Duodenal mucosa (tissue), 2 donors: Measurements from ENCODE around the gene VPS37B.

ENCODE experiments used
- H3K27ac ChIP-seq: one replicate; pipeline ENCODE4 v1.7.0; 2013; ENCODE audit warnings: low read depth, low read length
- H3K27me3 ChIP-seq, 2 donors: one replicate each; pipeline ENCODE4 v1.7.0; 2013; ENCODE audit warnings: low read length in 2 of 2, control low read depth in 1 of 2; ENCODE audit not compliant: insufficient read depth in 2 of 2, control insufficient read depth in 1 of 2
- H3K36me3 ChIP-seq, 2 donors: one replicate each; pipeline ENCODE4 v1.7.0; 2013; ENCODE audit warnings: low read length in 2 of 2, control low read depth in 1 of 2; ENCODE audit not compliant: insufficient read depth in 2 of 2, control insufficient read depth in 1 of 2
- H3K4me1 ChIP-seq, 2 donors: one replicate each; pipeline ENCODE4 v1.7.0; 2013; ENCODE audit warnings: low read length in 2 of 2, control low read depth in 1 of 2; ENCODE audit not compliant: insufficient read depth in 2 of 2, control insufficient read depth in 1 of 2
- H3K4me3 ChIP-seq, 2 donors: one replicate each; pipeline ENCODE4 v1.7.0; 2013; ENCODE audit warnings: low read length in 2 of 2, low read depth in 1 of 2
- H3K9ac ChIP-seq, 2 donors: one replicate each; pipeline ENCODE4 v1.7.0; 2013; ENCODE audit warnings: low read length in 2 of 2, low read depth in 1 of 2
- H3K9me3 ChIP-seq, 2 donors: one replicate each; pipeline ENCODE4 v1.7.0; 2013; ENCODE audit warnings: low read length in 2 of 2, control low read depth in 1 of 2; ENCODE audit not compliant: control insufficient read depth in 1 of 2

The VPS37B gene

DNA sequence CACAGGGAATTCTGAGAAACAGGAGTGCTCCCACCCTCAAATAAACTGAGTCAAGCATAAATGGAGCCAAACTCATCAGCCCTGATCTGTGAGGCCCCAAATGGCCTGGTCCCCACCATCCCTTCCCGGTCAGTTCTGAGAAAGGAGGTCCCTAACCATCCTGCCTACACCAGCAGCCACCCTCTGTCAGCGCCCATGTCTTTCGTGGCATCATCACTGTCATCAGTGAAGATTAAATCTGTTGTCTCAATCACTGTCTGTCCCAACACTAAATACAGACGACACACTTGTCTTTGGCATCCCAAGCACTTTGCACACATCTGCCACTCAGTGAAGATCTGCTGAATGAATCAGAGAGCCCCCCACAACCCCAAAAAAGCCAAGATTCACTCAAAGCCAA lies 22.4 kb downstream of the VPS37B start:
- H3K9me3 ChIP-seq: no peaks in the 10 kb centered on the region
- H3K9ac ChIP-seq: no peak overlapping the region
- H3K4me1 ChIP-seq: peaks cover 50 to 52% of the 10 kb centered on the region in 2 donors
- no peak overlapping the region for H3K4me3 ChIP-seq
- H3K27ac ChIP-seq: no peak overlapping the region
- H3K36me3 ChIP-seq: peaks cover 15 to 28% of the 10 kb centered on the region in 2 donors
- no peaks in the 10 kb centered on the region for H3K27me3 ChIP-seq

DNA sequence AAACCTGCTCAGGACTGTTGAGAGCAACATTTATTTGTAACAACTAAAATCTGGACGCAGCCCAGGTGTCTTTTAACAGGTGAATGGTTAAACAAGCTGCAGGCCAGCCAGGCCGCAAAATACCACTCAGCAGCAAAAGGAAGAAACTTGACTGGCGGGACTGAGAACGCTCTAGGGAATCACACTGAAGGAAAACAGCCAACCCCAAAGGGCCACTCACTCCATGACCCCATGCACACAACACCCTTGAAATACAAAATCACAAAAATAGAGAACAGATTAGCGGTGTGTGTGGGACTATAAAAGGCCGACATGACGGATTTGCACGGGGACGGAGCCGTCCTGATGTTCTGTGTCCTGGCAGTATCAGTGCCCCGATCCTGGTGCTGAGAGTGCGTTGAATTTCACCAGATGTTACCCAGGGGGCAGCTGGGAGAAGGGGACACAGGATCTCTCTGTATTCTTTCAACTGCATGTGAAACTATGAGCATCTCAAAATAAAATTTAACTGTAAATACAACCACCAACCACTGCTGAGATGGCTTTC lies 23.0 kb downstream of the VPS37B start:
- Histone ChIP-seq H3K4me1 (peaks cover 56 to 58% of the 10 kb centered on the region in 2 donors), H3K9ac (peak overlapping the region; percentile 5 to 66), H3K36me3 (peaks cover 15 to 34% of the 10 kb centered on the region in 2 donors), H3K4me3 (no peak overlapping the region), H3K27me3 (no peaks in the 10 kb centered on the region), H3K27ac (no peak overlapping the region), H3K9me3 (no peaks in the 10 kb centered on the region)

DNA sequence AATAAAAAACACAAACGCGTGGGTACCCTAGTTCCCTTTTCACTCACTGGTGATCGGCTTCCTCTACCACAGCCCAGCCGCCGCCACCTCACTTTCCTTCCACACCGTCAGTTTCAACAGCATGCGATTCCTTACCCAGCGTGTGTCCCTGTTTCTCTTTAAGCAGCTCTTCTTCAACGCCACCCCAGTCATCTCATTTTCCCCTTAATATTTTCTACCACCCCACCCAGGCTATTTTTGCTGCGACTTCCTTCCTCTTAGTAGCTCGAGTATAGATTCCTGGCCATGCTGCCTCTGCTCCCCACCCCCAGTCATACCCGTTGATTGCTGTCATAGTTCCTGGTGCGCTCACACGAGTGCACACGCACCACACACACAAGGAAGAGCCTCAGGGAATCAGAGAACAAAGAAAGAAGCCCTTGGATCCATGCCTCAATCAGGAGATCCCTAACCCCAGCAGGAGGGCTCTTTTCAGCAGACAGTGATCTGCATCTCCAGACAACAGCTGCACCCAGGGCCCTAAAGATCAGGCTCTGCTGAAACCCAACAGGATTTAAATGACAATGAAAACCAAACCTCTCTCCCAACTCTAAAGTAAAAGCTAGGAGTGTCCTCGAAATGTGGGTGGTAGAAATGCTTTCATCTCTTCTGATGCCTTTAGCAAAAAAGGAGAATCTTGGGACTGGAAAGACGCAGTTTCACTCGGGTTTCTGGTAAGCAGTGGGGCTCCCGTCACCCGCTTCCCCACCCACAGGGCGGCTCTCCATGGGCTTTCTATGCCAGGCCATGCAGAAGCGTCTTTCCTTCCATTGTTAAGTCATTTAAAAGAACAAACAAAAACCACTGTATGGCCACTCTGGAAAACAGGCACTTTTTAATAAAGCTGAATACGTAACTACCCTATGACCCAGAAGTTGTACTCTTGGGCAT lies 23.8 kb downstream of the VPS37B start:
- H3K9ac ChIP-seq: peak overlapping the region; percentile 34 to 66
- peak overlapping the region; percentile 61 for H3K27ac ChIP-seq
- peaks cover 62 to 63% of the 10 kb centered on the region in 2 donors for H3K4me1 ChIP-seq
- no peaks in the 10 kb centered on the region for H3K9me3 ChIP-seq
- peak overlapping the region; percentile 53 to 70 for H3K4me3 ChIP-seq
- no peaks in the 10 kb centered on the region for H3K27me3 ChIP-seq
- peaks cover 15 to 41% of the 10 kb centered on the region in 2 donors for H3K36me3 ChIP-seq

DNA sequence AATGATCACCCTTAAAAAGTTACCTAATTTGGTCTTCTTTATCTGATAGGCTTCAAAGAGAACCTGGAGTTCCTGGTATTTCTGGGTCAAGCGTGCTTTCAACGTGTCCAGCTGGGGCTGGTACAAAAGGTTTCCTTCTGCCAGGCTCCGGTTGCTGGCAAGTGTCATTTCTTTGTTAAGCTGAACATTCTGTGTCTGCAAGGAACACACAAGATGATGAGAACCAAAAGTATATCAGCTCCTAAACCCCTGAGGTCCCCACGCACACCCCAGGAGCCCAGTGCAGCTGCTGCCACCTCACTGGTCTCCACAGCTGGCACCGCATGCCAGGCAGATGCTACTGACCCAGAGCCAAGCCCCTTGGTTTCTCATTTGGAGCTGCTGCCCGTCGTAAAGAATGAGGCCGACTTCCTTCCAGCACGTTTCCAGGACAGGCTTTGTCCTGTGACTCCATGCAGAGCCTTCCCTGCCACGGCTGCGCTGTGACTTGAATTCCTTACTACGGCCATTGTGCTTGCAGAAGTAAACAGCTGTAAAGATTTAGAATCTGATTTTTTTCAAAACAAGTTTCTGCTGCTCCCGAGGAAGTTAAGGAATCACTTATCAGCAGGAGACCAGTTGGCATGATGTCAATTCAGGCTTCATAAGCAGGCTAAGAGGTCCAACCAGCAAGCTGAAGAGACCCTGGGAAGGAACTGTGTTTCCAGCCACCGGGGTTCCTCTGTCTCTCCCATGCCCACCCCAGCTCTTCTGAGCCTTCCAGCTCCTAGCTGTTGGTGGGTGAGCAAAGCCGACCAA lies 24.9 kb downstream of the VPS37B start:
- H3K9ac ChIP-seq: peak overlapping the region; percentile 34 to 66
- peaks cover 62 to 63% of the 10 kb centered on the region in 2 donors for H3K4me1 ChIP-seq
- peaks cover 20 to 50% of the 10 kb centered on the region in 2 donors for H3K36me3 ChIP-seq
- H3K4me3 ChIP-seq: peak overlapping the region; percentile 53 to 70
- no peaks in the 10 kb centered on the region for H3K27me3 ChIP-seq
- H3K27ac ChIP-seq: peak overlapping the region; percentile 61
- no peaks in the 10 kb centered on the region for H3K9me3 ChIP-seq

DNA sequence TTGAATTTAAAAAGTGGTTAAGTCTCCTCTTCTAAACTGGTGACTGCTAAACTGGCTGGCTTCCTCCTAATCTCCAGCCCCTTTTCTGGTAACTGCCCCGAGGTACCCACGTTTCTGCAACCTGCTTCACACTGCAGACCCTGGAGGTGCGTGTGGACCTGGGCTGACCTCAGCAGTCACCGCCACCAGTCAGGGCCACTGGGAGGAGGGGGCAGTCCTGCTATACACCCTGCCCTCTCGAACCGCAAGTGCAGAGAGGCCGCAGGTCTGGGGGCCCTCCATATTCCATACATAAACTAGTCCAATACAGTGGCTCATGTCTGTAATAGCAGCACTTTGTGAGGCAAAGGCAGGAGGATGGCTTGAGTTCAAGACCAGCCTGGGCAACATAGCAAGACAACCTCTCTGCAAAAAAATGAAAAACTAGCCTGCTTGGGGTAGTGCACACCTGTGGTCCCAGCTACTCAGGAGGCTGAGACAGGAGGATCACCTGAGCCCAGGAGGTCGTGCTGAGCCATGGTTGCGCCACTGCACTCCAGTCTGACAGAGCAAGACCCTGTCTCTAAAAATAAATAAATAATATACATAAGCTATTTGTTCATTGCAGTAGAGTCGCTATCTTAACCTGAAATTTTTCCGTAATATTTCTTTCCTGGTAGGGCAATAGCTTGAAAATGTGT lies 25.6 kb downstream of the VPS37B start:
- Histone ChIP-seq H3K4me3 (no peak overlapping the region), H3K36me3 (peaks cover 20 to 50% of the 10 kb centered on the region in 2 donors), H3K9ac (no peak overlapping the region), H3K27ac (no peak overlapping the region), H3K27me3 (no peaks in the 10 kb centered on the region), H3K9me3 (no peaks in the 10 kb centered on the region), H3K4me1 (peaks cover 59 to 62% of the 10 kb centered on the region in 2 donors)

DNA sequence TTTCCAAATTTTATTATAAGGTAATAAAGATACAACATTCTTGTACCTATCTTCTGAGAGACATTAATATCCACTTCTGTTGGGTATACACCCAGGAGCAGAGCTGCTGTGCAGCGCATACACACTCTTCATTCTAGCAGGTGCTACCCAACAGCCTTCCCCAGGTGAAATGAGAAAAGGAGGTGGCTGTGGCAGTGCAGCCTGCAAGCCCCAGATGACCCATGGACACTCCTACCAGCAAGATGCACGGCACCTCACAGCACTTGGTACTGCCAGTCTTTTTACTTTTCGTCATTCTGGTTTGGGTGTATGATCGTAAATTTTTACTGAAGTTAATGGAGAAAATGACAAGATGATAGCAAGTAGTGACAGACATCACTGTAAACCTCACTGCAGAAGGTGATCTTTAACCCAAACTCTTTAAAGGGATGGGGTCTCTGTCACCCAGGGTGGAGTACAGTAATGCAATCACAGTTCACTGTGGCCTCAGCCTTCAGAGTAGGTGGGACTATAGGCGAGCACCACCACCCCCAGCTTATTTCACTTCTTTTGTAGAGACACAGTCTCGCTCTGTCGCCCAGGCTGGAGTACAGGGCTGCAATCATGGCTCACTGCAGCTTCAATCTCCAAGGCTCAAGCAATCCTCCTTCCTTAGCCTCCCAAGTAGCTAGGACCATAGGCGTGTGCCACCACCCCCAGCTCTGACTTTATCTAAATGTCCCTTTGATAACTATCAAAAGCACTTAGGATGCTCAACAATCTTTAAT lies 26.5 kb downstream of the VPS37B start:
- no peaks in the 10 kb centered on the region for H3K27me3 ChIP-seq
- no peak overlapping the region for H3K27ac ChIP-seq
- H3K36me3 ChIP-seq: peaks cover 20 to 55% of the 10 kb centered on the region in 2 donors
- no peaks in the 10 kb centered on the region for H3K9me3 ChIP-seq
- no peak overlapping the region for H3K4me3 ChIP-seq
- no peak overlapping the region for H3K9ac ChIP-seq
- H3K4me1 ChIP-seq: peaks cover 59 to 62% of the 10 kb centered on the region in 2 donors

DNA sequence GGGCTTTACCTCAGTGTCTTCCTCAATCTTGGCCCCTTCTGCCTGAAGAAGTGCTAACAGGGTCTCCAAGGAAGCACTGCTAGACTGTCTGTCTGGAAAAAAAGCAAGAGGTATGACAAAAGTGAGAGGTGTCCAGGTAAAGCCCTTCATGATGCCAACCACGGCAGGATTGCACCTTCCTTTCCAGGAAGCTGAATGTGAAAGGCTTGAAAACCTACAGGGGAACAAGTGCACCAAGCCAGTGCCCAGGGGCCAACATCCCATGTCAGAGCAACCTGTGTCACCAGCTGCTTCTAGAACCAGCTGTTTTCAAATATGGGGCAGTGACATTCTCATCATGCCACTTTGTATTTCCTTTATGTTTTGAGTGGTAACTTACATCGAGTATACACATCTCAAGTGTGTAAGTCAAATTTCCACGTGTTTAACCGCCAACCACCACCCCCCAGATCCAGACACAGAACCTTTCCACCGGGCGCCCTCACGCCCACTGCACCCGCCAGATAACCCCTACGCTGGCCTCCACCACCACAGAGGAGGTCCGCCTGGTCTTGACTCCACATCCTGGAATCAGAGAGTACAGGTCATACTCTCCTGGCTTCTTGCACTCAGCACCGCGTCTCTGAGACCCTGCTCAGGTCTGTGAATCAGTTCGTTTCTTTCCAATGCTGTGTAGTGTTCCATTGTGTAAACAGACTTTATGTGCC lies 27.3 kb downstream of the VPS37B start:
- Histone ChIP-seq H3K9me3 (no peaks in the 10 kb centered on the region), H3K27me3 (no peaks in the 10 kb centered on the region), H3K4me1 (peaks cover 55 to 58% of the 10 kb centered on the region in 2 donors), H3K36me3 (peaks cover 20 to 59% of the 10 kb centered on the region in 2 donors), H3K27ac (peak overlapping the region; percentile 45), H3K9ac (no peak overlapping the region), H3K4me3 (no peak overlapping the region)

DNA sequence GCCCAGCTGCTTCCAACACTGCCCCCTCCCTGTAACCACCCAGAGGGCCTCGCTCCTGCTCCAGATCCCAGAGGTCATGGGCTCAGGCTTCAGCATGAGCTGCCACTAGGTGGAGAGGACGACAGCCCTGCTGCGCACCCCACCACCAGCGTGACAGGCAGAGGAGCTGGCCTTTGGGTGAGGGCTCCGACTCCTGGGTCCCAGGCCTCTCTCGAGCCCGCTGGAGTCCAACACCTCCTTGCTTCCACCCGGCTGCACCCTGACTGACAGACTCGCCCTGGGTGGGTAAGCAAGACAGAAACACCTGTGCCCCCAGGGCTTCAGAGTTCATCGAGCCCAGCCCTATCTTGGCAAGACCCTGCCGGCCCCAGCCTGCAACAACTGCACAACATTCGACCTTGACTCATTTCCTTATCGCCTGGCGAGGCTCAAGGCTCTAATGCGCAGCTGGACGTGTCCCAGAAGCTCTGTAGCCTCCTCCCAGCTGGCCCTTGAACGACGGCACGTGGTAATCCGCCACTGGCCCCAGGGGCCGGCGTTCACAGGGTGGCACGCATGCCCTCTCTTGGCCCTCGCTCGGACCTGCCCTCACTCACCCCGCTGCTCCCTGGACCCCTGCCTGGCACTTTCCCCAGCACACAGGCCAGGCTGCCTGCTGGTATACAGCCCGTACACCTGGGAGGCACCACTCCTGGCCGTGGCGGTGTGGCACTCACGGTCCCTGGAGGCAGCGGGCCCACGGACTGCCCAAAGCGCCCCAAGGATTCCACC lies 28.0 kb downstream of the VPS37B start:
- Histone ChIP-seq H3K36me3 (peaks cover 20 to 63% of the 10 kb centered on the region in 2 donors), H3K9ac (no peak overlapping the region), H3K27ac (peak overlapping the region; percentile 45)

More for the DNA sequence above, 28.0 kb downstream of the VPS37B start:
- Histone ChIP-seq H3K9me3 (no peaks in the 10 kb centered on the region), H3K4me3 (no peak overlapping the region), H3K4me1 (peaks cover 55 to 58% of the 10 kb centered on the region in 2 donors), H3K27me3 (no peaks in the 10 kb centered on the region)
